Measurements from ENCODE around the gene NEUROD6. TPM values are rescaled to one million over a fixed set of nuclear protein-coding genes. Genes with fewer than 3 reads are reported as not detected.

NEUROD6 gene
- total RNA-seq, 1 donor from 2014 or later, result not detected

GRCh38 chr7:31372231-31372959 is 31.9 kb upstream of the NEUROD6 start:
- no peak for TF ChIP-seq POLR2AphosphoS5 (IDR thresholded peaks at IDR 0.05; ENCODE audit: insufficient read depth in 1 of 2, low read depth in 1 of 2)
- no peak for TF ChIP-seq CTCF (IDR thresholded peaks at IDR 0.05)
- no peak for TF ChIP-seq POLR2A (IDR thresholded peaks at IDR 0.05)
- Histone ChIP-seq H3K4me3 (no peak overlapping the region), H3K27me3 (no peaks in the 10 kb centered on the region), H3K27ac (no peak overlapping the region), H3K36me3 (no peaks in the 10 kb centered on the region), H3K4me1 (no peaks in the 10 kb centered on the region), H3K9me3 (no peaks in the 10 kb centered on the region)
- intact Hi-C loops (cut with DNase I), result no loop called here
- no peak for DNase-seq (ENCODE audit: extremely low spot score in 2 of 2)

- Histone ChIP-seq H3K4me3 (no peak overlapping the region), H3K27me3 (no peaks in the 10 kb centered on the region), H3K27ac (no peak overlapping the region), H3K36me3 (no peaks in the 10 kb centered on the region), H3K4me1 (no peaks in the 10 kb centered on the region), H3K9me3 (no peaks in the 10 kb centered on the region)
- TF ChIP-seq CTCF (IDR thresholded peaks at IDR 0.05), result no peak
- no peak for TF ChIP-seq POLR2A (IDR thresholded peaks at IDR 0.05)
- TF ChIP-seq POLR2AphosphoS5 (IDR thresholded peaks at IDR 0.05; ENCODE audit: insufficient read depth in 1 of 2, low read depth in 1 of 2), result no peak
- intact Hi-C loops (cut with DNase I), result no loop called here
- no peak for DNase-seq (ENCODE audit: extremely low spot score in 2 of 2)
These were observed 31.1 kb upstream of the NEUROD6 start for GRCh38 chr7:31371621-31372020.

- Histone ChIP-seq H3K27me3 (no peaks in the 10 kb centered on the region), H3K4me1 (no peaks in the 10 kb centered on the region), H3K27ac (no peak overlapping the region), H3K36me3 (no peaks in the 10 kb centered on the region), H3K9me3 (no peaks in the 10 kb centered on the region), H3K4me3 (no peak overlapping the region)
- no peak for DNase-seq (ENCODE audit: extremely low spot score in 2 of 2)
- intact Hi-C loops (cut with DNase I), result no loop called here
- no peak for TF ChIP-seq POLR2A (IDR thresholded peaks at IDR 0.05)
- no peak for TF ChIP-seq POLR2AphosphoS5 (IDR thresholded peaks at IDR 0.05; ENCODE audit: insufficient read depth in 1 of 2, low read depth in 1 of 2)
- no peak for TF ChIP-seq CTCF (IDR thresholded peaks at IDR 0.05)
These were observed 30.1 kb upstream of the NEUROD6 start for GRCh38 chr7:31370609-31371008.

GRCh38 chr7:31368620-31369019 is 28.1 kb upstream of the NEUROD6 start:
- TF ChIP-seq POLR2A (IDR thresholded peaks at IDR 0.05) (no peak), CTCF (IDR thresholded peaks at IDR 0.05) (no peak), POLR2AphosphoS5 (IDR thresholded peaks at IDR 0.05; ENCODE audit: insufficient read depth in 1 of 2, low read depth in 1 of 2) (no peak)
- Histone ChIP-seq H3K4me1 (no peaks in the 10 kb centered on the region), H3K4me3 (no peak overlapping the region), H3K27me3 (no peaks in the 10 kb centered on the region), H3K27ac (no peak overlapping the region), H3K9me3 (no peaks in the 10 kb centered on the region), H3K36me3 (no peaks in the 10 kb centered on the region)
- intact Hi-C loops (cut with DNase I), result no loop called here
- DNase-seq (ENCODE audit: extremely low spot score in 2 of 2), result no peak

GRCh38 chr7:31363496-31363895 is 23.0 kb upstream of the NEUROD6 start:
- Histone ChIP-seq H3K27me3 (no peaks in the 10 kb centered on the region), H3K36me3 (no peaks in the 10 kb centered on the region)
- intact Hi-C loops (cut with DNase I), result no loop called here

More at GRCh38 chr7:31363496-31363895, 23.0 kb upstream of the NEUROD6 start:
- H3K4me3 ChIP-seq, result no peak overlapping the region
- no peak overlapping the region for H3K27ac ChIP-seq
- no peaks in the 10 kb centered on the region for H3K4me1 ChIP-seq
- DNase-seq (ENCODE audit: extremely low spot score in 2 of 2), result no peak
- H3K9me3 ChIP-seq, result no peaks in the 10 kb centered on the region
- TF ChIP-seq POLR2AphosphoS5 (IDR thresholded peaks at IDR 0.05; ENCODE audit: insufficient read depth in 1 of 2, low read depth in 1 of 2) (no peak), POLR2A (IDR thresholded peaks at IDR 0.05) (no peak)

All from vagina (tissue), 2 donors.